Measurements from ENCODE around the gene DYNC1LI1. TPM values are rescaled to one million over a fixed set of nuclear protein-coding genes. Genes with fewer than 3 reads are reported as not detected.

The DYNC1LI1 gene
- total RNA-seq (2012; rRNA removed) (30.8 and 45.0 TPM in 2 replicates), polyA plus RNA-seq (2012; rRNA removed) (22.8 and 25.2 TPM in 2 replicates), Bru-seq, nascent RNA (percentile 80 among the genes with signal in this experiment), BruChase-seq, experiment 1, labeled RNA remaining after a 6-hour chase (percentile 77 among the genes with signal in this experiment), BruChase-seq, experiment 2, labeled RNA remaining after a 2-hour chase (percentile 72 among the genes with signal in this experiment)
- 9.4 and 19.1 TPM in 2 replicates for polyA plus RNA-seq (2012; cell fraction: cytosol; rRNA removed)
- 6.9 and 11.9 TPM in 2 replicates for polyA plus RNA-seq (2012; cell fraction: nucleus; rRNA removed; ENCODE audit: low replicate concordance)
- long read RNA-seq, transcript DYNC1LI1-201 (13 exons, 2,504 nt), result major isoform, 48 of 57 reads
- long read RNA-seq, partial matches to known transcripts, result 7 of 57 reads
- long read RNA-seq, other reads (novel, unspliced or antisense), result 2 of 57 reads

DNA sequence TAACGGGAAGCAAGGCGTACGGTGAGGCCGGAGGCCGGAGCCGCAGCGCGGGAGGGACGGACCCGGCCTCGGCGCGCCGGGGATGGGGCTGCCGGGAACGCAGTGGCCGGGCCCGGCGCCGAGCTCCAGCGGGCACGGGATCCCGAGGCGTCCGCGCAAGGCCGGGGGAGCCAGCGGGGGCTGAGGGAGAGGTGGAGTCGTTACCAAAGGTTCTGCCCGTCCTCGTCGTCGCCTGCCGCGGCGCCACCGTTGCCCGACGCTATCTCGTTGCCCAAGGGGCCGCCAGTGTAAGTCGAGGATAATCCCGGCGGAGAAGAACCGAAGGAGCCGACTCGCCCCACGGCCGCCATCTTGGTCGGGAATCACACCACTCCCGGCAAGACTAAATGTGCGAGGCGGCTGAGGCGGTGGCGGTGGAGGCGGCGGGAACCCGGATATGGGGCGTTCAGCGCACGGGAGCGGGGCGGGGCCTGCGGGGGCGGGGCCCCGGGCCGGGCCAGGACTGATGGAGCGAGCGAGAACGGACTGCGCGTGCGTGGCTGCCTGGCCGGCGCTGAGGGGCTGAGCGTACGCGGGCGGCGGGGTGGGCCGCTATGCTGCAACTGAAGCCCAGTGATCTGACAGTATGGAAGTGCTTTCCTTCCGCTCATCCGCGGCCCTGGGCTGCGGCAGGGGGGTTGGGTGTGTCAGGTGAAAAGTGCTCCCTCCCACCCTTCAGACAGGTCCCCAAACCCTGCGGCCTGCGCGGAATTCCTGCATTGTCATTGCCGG lies at the start of gene DYNC1LI1:
Gene DYNC1LI1 (minus strand): TSS at position 438 of the 771 bp plus-strand sequence. CDS start 88 bp downstream, at position 350.
- no peaks in the 10 kb centered on the region for H3K27me3 ChIP-seq (ENCODE audit: control insufficient read depth, insufficient read depth, low read length)
- peak within 1 kb of the TSS; percentile 98 for H3K27ac ChIP-seq (ENCODE audit: insufficient read depth, low read length)
- H2AFZ ChIP-seq (replicated peaks; ENCODE audit: low read length, poor library complexity), result peak within 1 kb of the TSS; percentile 99
- H4K8ac ChIP-seq (ENCODE audit: low read depth in 2 of 2, low read length in 2 of 2), result peak within 1 kb of the TSS; percentile 87 to 99
- ChIA-PET CTCF (interaction anchor here (0.6 kb wide), 1 partner anchor 1276 kb away, joined by 3 read pairs; no protein-coding TSS in a partner anchor), POLR2A (ENCODE audit: unreplicated experiment) (no interaction called here)
- peak; percentile 96 for ATAC-seq (ENCODE audit: low read depth)
- DNase-seq, result peak; percentile 87
- peak within 1 kb of the TSS; percentile 96 for H3K9ac ChIP-seq (ENCODE audit: low read depth, low read length)
- peaks cover 1% of the 10 kb centered on the region for H3K4me1 ChIP-seq (ENCODE audit: control insufficient read depth, insufficient read depth, low read length)
- 1% methylated on average over 18 of the region's 89 CpGs; no CpG with 5 or more reads in 1 of the 2 experiments for WGBS, 2 experiments (ENCODE audit: extremely low coverage in 2 of 2, insufficient read length in 1 of 2)
- peak within 1 kb of the TSS; percentile 84 for H2BK120ac ChIP-seq (ENCODE audit: low read depth, low read length)
- peak within 1 kb of the TSS; percentile 84 for H3K56ac ChIP-seq (ENCODE audit: extremely low read depth, insufficient read depth, low read length)
- BruUV-seq (replicated peaks), result no TSS peak
- H3K36me3 ChIP-seq (ENCODE audit: control insufficient read depth, insufficient read depth, low read length), result peaks cover 4% of the 10 kb centered on the region
- H3K18ac ChIP-seq (ENCODE audit: low read depth, low read length), result peak within 1 kb of the TSS; percentile 84
- H3K4ac ChIP-seq (ENCODE audit: low read depth, low read length), result peak within 1 kb of the TSS; percentile 99
- H2BK5ac ChIP-seq (ENCODE audit: low read depth, low read length, poor library complexity, severe bottlenecking), result peak within 1 kb of the TSS; percentile 96
- peak within 1 kb of the TSS; percentile 94 for H4K91ac ChIP-seq (ENCODE audit: insufficient read depth, low read depth, low read length)
- dilution Hi-C loops (cut with HindIII; ENCODE audit: low sequenced_read_pairs, unreplicated experiment), result no loop called here
- H4K5ac ChIP-seq (ENCODE audit: low read depth, low read length), result peak within 1 kb of the TSS; percentile 93
- peaks cover 14 to 19% of the 10 kb centered on the region in 2 experiments; a peak in 3 of 4 replicates for H3K79me1 ChIP-seq (ENCODE audit: low read depth in 1 of 2, low read length in 2 of 2)
- H2BK15ac ChIP-seq (ENCODE audit: low read depth, low read length), result peak within 1 kb of the TSS; percentile 70; the same call in 2 of the 3 replicates
- peak within 1 kb of the TSS; percentile 99 for H3K14ac ChIP-seq (replicated peaks; ENCODE audit: low read depth, low read length)
- H4K20me1 ChIP-seq (ENCODE audit: insufficient read depth, low read length), result peaks cover 18% of the 10 kb centered on the region; the same call in 1 of the 2 replicates
- no peaks in the 10 kb centered on the region for H3K9me1 ChIP-seq (ENCODE audit: insufficient read depth, low read length)
- H2AK9ac ChIP-seq (replicated peaks; ENCODE audit: low read depth, low read length, poor library complexity), result peak within 1 kb of the TSS; percentile 95
- H2AK5ac ChIP-seq (ENCODE audit: low read depth, low read length), result peak within 1 kb of the TSS; percentile 91
- H3K23ac ChIP-seq (ENCODE audit: low read depth, low read length), result peak within 1 kb of the TSS; percentile 99
- H2BK20ac ChIP-seq (ENCODE audit: low read depth, low read length), result no peak within 1 kb of the TSS
- in situ Hi-C loops (cut with MboI; ENCODE audit: low sequenced_read_pairs), result no loop called here
- peak within 1 kb of the TSS; percentile 98 for H3K4me2 ChIP-seq (ENCODE audit: low read depth, low read length)
- H3K4me3 ChIP-seq (ENCODE audit: insufficient read depth, low read depth, low read length), result peak within 1 kb of the TSS; percentile 90
- H3K9me3 ChIP-seq (ENCODE audit: control insufficient read depth, insufficient read depth, low read length), result no peaks in the 10 kb centered on the region
- intact Hi-C loops (cut with micrococcal nuclease), result loop anchor here (2.0 kb wide), 3 partner anchors 60 to 178 kb away; no protein-coding TSS in a partner anchor
- TF ChIP-seq ELK1 (IDR thresholded peaks at IDR 0.05; ENCODE audit: borderline replicate concordance, low read depth, low read length) (no peak), MAZ (IDR thresholded peaks at IDR 0.05; ENCODE audit: borderline replicate concordance, low read depth, low read length) (peak; percentile 44; the same call in 1 of the 2 replicates), BHLHE40 (IDR thresholded peaks at IDR 0.05; ENCODE audit: low read depth, low read length) (peak; percentile 95), NFE2L2 (IDR thresholded peaks at IDR 0.05; ENCODE audit: low read depth, low read length) (peak; percentile 48; the same call in 1 of the 2 replicates), CTCF (conservative IDR thresholded peaks at IDR 0.05; ENCODE audit: low read depth, low read length) (no peak), RAD21 (IDR thresholded peaks at IDR 0.05; ENCODE audit: low read length) (no peak), MXI1 (IDR thresholded peaks at IDR 0.05; ENCODE audit: borderline replicate concordance, low read depth, low read length) (peak; percentile 40; the same call in 1 of the 2 replicates), CEBPB (IDR thresholded peaks at IDR 0.05; ENCODE audit: low read depth, low read length) (peak; percentile 45; the same call in 1 of the 2 replicates), RCOR1 (IDR thresholded peaks at IDR 0.05; ENCODE audit: insufficient replicate concordance, low read length) (no peak)
- TF ChIP-seq, protein P1, sequence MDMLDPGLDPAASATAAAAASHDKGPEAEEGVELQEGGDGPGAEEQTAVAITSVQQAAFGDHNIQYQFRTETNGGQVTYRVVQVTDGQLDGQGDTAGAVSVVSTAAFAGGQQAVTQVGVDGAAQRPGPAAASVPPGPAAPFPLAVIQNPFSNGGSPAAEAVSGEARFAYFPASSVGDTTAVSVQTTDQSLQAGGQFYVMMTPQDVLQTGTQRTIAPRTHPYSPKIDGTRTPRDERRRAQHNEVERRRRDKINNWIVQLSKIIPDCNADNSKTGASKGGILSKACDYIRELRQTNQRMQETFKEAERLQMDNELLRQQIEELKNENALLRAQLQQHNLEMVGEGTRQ (IDR thresholded peaks at IDR 0.05; ENCODE audit: low read depth, low read length), result no peak

Measured in IMR-90 (cell line).